Glomerular visceral epithelial cell (primary cell): Measurements from ENCODE around the gene PHF5A.
"Not testable (repeated sequence)": the region's sequence is repeated elsewhere in the genome, so short reads cannot be mapped to it uniquely, and the experiment has no call there.

Experiments
- DNase-seq: peaks from one replicate; pipeline ENCODE4 v3.0.0-alpha.2; 2016; ENCODE audit errors: extremely low spot score

The PHF5A gene

GRCh38 chr22:41447435-41448188 lies 20.9 kb downstream of the PHF5A start:
- DNase-seq = peak; percentile 55

- peak; percentile 94 for DNase-seq
These were observed 21.7 kb downstream of the PHF5A start, which contains the start of gene TOB2 for GRCh38 chr22:41446639-41447434. Gene TOB2 (minus strand): TSS chr22:41446801. CDS start chr22:41437345, 9,456 bp downstream.

DNA sequence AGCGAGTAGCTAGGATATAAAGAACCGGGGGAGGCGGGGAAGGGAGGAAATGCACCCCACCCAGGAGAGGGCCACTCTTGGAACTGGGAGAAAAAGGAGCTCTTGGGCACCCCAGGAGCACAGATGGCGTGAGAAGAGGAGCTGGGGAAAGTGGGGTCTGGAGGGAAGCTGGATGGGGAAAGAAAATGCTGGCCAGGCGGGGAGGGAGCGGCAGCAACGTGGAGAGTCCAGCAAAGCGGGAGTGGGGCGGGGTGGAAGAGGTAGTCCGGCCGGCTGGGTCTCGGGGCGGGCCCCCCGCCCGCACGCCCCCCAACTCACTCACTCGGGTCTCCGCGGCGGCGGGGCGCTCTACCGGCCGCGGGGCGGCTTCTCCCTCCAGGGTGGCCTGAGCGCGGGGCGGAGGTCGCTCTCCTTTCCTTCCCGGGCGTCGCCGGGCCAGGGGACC lies 22.4 kb downstream of the PHF5A start:
- peak; percentile 16 for DNase-seq

GRCh38 chr22:41445129-41446056 lies 23.1 kb downstream of the PHF5A start:
- DNase-seq = peak; percentile 22

DNA sequence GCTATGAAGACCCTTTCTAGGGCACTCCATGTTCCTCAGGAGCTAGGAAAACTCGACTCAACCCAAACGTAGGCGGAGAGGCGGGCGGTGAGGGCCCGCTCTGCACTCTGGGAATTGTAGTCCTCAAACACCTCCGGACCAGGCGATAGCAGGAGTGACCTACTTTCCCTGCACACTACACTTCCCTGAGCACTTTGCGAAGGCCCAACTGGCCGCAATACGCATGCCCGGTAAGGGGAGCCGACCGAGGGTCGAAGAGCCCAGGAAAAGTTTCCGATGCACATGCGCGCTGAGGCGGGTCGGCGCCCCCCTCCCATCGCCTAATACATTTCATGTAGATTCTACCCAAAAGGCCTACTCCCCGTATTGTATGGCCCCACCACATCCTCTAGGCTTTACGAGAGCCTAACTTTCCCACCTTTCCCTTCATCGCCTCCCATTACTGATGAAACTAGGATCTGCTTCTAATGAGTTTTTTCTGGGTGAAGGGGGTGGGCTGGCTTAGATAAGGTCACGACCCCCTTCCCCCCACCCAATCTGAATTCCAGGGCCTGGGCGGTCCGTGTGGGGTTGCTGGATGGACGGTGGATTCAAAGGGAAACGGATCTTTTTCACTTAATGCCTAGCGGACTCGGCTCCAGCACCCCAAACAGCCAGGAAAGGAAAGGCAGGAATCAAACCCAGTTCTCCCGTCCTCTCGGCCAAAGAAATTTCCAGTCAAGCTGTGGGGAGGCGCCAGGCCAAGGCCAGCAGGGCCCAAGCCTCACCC lies 23.9 kb downstream of the PHF5A start:
- peak; percentile 95 for DNase-seq

GRCh38 chr22:41442240-41442792 lies 26.2 kb downstream of the PHF5A start:
- no peak for DNase-seq

- not testable (repeated sequence) for DNase-seq
These were observed 28.0 kb downstream of the PHF5A start for GRCh38 chr22:41440511-41440910.

DNA sequence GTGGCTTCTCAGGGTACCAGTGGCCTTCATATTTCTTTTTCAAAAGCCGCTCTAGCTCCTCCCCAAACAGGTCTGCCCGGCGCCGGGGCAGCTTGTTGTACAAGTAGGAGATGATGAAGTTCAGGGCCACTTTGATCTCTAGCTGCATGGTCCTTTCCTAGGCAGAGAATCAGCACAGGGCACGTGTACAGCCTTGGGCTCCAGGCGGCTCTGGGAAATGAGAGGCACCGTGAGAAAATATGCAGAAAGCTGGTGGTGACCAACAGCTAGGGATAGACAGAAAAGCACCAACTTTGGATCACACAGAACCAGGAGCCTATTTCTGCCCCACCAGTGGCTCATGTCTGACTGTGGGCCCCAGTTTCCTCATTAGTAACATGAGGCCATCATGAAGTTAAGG lies 31.3 kb downstream of the PHF5A start:
- DNase-seq = no peak

GRCh38 chr22:41436322-41437113 lies 32.0 kb downstream of the PHF5A start:
- no peak for DNase-seq

DNA sequence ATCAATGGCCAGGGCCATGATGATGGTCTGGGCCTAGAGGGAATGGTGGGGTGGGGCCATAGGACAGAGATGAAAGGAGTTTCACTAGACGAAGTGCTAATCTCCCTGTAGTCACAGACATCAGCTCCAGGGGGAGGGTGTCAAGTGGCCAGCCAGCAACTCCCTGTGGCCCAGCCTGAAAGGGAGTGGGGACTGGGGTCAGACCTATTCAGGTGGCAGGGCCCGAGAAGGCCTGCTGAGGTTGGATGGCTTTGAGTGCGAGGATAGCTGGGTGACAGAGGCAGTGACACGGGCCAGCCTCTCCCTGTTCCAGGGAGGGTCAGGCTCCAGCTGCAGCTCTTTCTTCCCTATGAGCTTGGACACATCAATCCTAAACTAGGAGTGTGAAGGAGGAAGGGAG lies 32.9 kb downstream of the PHF5A start:
- no peak for DNase-seq

DNA sequence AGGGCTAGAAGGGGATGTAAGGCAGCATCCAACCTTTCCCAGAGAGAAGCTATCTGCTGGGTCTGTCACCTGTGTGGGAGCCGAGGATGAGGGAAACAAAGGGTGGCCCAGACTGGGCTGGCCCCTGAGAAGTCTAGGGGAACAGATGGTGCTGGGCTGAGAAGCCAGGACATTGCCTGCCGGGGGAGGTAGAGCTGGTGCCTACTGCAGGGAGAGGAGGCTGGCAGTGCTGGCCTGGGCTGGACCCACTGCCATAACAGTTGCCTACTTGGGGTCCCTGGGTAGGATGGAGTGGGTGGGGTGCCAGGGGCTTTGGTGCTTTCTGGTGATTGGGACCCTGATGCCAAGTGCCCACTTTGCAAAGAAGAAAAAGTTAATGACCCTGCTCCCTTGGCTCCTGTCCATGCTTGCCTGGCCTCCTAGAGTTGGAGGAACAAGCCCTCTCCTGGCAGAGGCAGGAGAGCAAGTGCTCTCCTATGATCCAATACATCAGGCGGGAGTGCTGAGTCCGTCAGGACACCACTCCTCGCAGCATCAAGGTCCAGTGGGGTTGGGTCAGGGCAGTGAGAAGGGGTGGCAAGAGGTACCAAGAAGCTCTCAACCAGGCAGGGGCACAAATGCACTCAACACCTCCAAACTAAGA lies 34.0 kb downstream of the PHF5A start:
- DNase-seq = not testable (repeated sequence)

DNA sequence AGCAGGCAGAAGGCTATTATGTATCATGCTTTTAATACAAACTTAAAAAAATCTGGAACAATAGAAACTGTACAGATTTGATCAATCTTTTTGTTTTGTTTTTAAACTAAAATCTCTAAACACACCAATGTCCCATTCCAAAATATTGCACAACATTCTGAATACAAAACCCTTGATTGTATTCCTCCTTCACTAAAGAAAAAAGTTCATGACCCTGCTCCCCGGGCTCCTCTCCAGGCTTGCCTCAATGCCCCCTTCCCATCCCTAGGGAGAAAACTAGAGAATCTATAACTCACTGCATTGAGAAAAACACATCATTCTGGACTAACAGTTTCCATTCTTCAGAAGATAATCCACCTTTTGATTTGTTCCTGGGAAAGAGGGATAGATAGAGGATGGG lies 35.0 kb downstream of the PHF5A start:
- DNase-seq = not testable (repeated sequence)

GRCh38 chr22:41431656-41432055 lies 36.8 kb downstream of the PHF5A start:
- no peak for DNase-seq

DNA sequence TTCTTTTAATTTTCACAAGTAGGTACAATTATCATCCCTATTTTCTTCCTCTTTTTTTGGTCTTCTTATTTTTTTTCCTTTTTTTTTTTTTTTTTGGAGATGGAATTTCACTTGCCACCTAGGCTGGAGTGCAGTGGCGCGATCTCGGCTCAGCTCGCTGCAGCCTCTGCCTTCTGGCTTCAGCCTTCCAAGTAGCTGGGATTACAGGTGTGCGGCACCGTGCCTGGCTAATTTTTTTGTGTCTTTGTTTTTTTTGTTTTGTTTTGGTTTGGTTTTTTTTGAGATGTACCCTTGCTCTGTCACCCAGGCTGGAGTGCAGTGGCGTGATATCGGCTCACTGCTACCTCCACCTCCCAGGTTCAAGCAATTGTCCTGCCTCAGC lies 38.5 kb downstream of the PHF5A start:
- DNase-seq = no peak

- DNase-seq = no peak
These were observed 39.1 kb downstream of the PHF5A start for GRCh38 chr22:41429232-41429950.

GRCh38 chr22:41425660-41426365 lies 42.7 kb downstream of the PHF5A start:
- no peak for DNase-seq

- DNase-seq = no peak
These were observed 49.8 kb downstream of the PHF5A start for GRCh38 chr22:41418717-41419116.
